HL-60 (cell line): ENCODE measurements around the gene CCL4.
"Not testable (repeated sequence)": the region's sequence is repeated elsewhere in the genome, so short reads cannot be mapped to it uniquely, and the experiment has no call there.

Source experiments
- CTCF ChIP-seq: IDR thresholded peaks from one replicate; pipeline ENCODE4 v1.5.1; 2011; ENCODE audit warnings: low read length, control low read depth, inconsistent platforms; ENCODE audit not compliant: insufficient read depth
- GABPA ChIP-seq: IDR thresholded peaks from 2 replicates; pipeline ENCODE4 v1.6.1; 2012; ENCODE audit warnings: low read depth
- REST ChIP-seq: IDR thresholded peaks from 2 replicates; pipeline ENCODE4 v1.6.1; 2012; ENCODE audit warnings: low read depth; ENCODE audit not compliant: insufficient replicate concordance
- SPI1 ChIP-seq: IDR thresholded peaks from 2 replicates; pipeline ENCODE4 v1.6.1; 2012; ENCODE audit warnings: low read depth, mild to moderate bottlenecking, borderline replicate concordance

GRCh38 chr17:36114971-36115648 is 11.5 kb downstream of the CCL4 start:
- not testable (repeated sequence) for TF ChIP-seq CTCF, SPI1, GABPA, REST
